H1 (cell line): ENCODE data around the gene PRX. TPM values are rescaled to one million over a fixed set of nuclear protein-coding genes. Genes with fewer than 3 reads are reported as not detected.

ENCODE experiments used
- CTCF ChIA-PET: fragments of 300-600 bp; sonication (Branson Sonifier 250); formaldehyde crosslinking; loops from one replicate; lab custom pipeline; 2021; ENCODE audit not compliant: partially characterized antibody; lab: Charles Lee
- POLR2A ChIA-PET: fragments of 300-600 bp; sonication (Branson Sonifier 250); formaldehyde crosslinking; loops from one replicate; lab custom pipeline; 2021; ENCODE audit warnings: inconsistent platforms; ENCODE audit not compliant: partially characterized antibody; lab: Charles Lee
- DNase-seq, 2 experiments: peaks; one replicate each; pipeline versions ENCODE4 v3.0.0 to v3.0.0-alpha.2; 2010 to 2022; ENCODE audit warnings: low spot score in 2 of 2, low read depth in 1 of 2, mixed read lengths in 1 of 2
- FAIRE-seq: peaks from 2 replicates; lab custom pipeline; 2011; peaks lifted over from hg19 to GRCh38; lab: Jason Lieb, UNC
- H2AFZ ChIP-seq: 2 replicates; pipeline ENCODE4 v1.8.1; 2012; ENCODE audit warnings: low read length, inconsistent platforms
- H2AK5ac ChIP-seq: 2 replicates; pipeline ENCODE4 v1.6.1; 2013; ENCODE audit warnings: low read depth, low read length
- H2BK120ac ChIP-seq: replicated peaks from 2 replicates; pipeline ENCODE3; 2013; ENCODE audit warnings: low read depth, low read length, inconsistent platforms
- H2BK12ac ChIP-seq: 2 replicates; pipeline ENCODE4 v1.6.1; 2013; ENCODE audit warnings: low read depth, low read length
- H2BK15ac ChIP-seq: 2 replicates; pipeline ENCODE4 v1.6.1; 2013; ENCODE audit warnings: low read length
- H2BK20ac ChIP-seq: 2 replicates; pipeline ENCODE4 v1.6.1; 2013; ENCODE audit warnings: low read length
- H2BK5ac ChIP-seq: 2 replicates; pipeline ENCODE4 v1.6.1; 2013; ENCODE audit warnings: low read depth, low read length
- H3K14ac ChIP-seq: 2 replicates; pipeline ENCODE4 v1.6.1; 2013; ENCODE audit warnings: inconsistent platforms; ENCODE audit not compliant: insufficient read length
- H3K18ac ChIP-seq: 2 replicates; pipeline ENCODE4 v1.6.1; 2013; ENCODE audit warnings: low read length; ENCODE audit errors: extremely low read depth
- H3K23ac ChIP-seq: 2 replicates; pipeline ENCODE4 v1.6.1; 2013; ENCODE audit warnings: inconsistent platforms; ENCODE audit not compliant: insufficient read length
- H3K23me2 ChIP-seq: 2 replicates; pipeline ENCODE4 v1.6.1; 2013; ENCODE audit warnings: low read depth, low read length
- H3K27ac ChIP-seq: 2 replicates; pipeline ENCODE4 v1.6.1; 2011; ENCODE audit warnings: low read depth, low read length, inconsistent platforms
- H3K27me3 ChIP-seq, 4 experiments: replicated peaks in 1 of 4; 1 replicate in 1 of 4; 2 replicates in 3 of 4; pipeline versions ENCODE4 v1.6.1 to v1.8.1; 2011 to 2013; ENCODE audit warnings: low read length in 3 of 4, mild to moderate bottlenecking in 3 of 4, inconsistent platforms in 2 of 4, mixed read lengths in 2 of 4, moderate library complexity in 1 of 4; ENCODE audit not compliant: control insufficient read depth in 3 of 4, insufficient read depth in 3 of 4; ENCODE audit errors: extremely low read depth in 1 of 4
- H3K36me3 ChIP-seq, 4 experiments: 2 replicates each; pipeline versions ENCODE4 v1.6.1 to v1.8.1; 2011 to 2013; ENCODE audit warnings: mild to moderate bottlenecking in 4 of 4, low read length in 3 of 4, moderate library complexity in 2 of 4, control low read depth in 1 of 4, inconsistent platforms in 1 of 4; ENCODE audit not compliant: insufficient read depth in 4 of 4, control insufficient read depth in 2 of 4
- H3K4ac ChIP-seq: replicated peaks from 2 replicates; pipeline ENCODE3; 2013; ENCODE audit warnings: low read length, low read depth, mixed read lengths, inconsistent platforms; ENCODE audit not compliant: insufficient read length
- H3K4me1 ChIP-seq, 4 experiments: replicated peaks in 1 of 4; 1 replicate in 1 of 4; 2 replicates in 3 of 4; pipeline versions ENCODE4 v1.6.1 to v1.8.1; 2011 to 2013; ENCODE audit warnings: low read length in 3 of 4, inconsistent platforms in 2 of 4, mixed read lengths in 1 of 4; ENCODE audit not compliant: insufficient read depth in 4 of 4, control insufficient read depth in 3 of 4
- H3K4me2 ChIP-seq, 2 experiments: 2 replicates each; pipeline versions ENCODE4 v1.6.1 to v1.8.1; 2011 to 2013; ENCODE audit warnings: low read depth in 2 of 2, low read length in 2 of 2, control low read depth in 1 of 2, inconsistent platforms in 1 of 2, mild to moderate bottlenecking in 1 of 2; ENCODE audit not compliant: insufficient read depth in 1 of 2
- H3K4me3 ChIP-seq, 4 experiments: fragments of 200-600, 300-600 bp in 1 of 4; sonication (generic), shearing (Covaris generic), sonication (Bioruptor Twin) in 1 of 4; 2 replicates each; pipeline versions ENCODE4 v1.5.1 to v1.8.1; 2011 to 2016; ENCODE audit warnings: low read length in 4 of 4, low read depth in 3 of 4, control low read depth in 2 of 4, inconsistent platforms in 2 of 4, mild to moderate bottlenecking in 2 of 4, mixed read lengths in 1 of 4, moderate library complexity in 1 of 4; ENCODE audit not compliant: insufficient read depth in 2 of 4; ENCODE audit errors: extremely low read depth in 1 of 4
- H3K56ac ChIP-seq: replicated peaks from 2 replicates; pipeline ENCODE3; 2013; ENCODE audit warnings: low read depth, mild to moderate bottlenecking, mixed read lengths, low read length, inconsistent platforms; ENCODE audit not compliant: insufficient read length
- H3K79me1 ChIP-seq: 2 replicates; pipeline ENCODE4 v1.6.1; 2013; ENCODE audit warnings: low read depth, low read length, control low read depth
- H3K79me2 ChIP-seq, 2 experiments: 2 replicates each; pipeline versions ENCODE4 v1.6.1 to v1.8.1; 2012 to 2013; ENCODE audit warnings: low read length in 2 of 2, mild to moderate bottlenecking in 2 of 2, inconsistent platforms in 1 of 2; ENCODE audit not compliant: insufficient read depth in 2 of 2, control insufficient read depth in 1 of 2
- H3K9ac ChIP-seq, 4 experiments: replicated peaks in 1 of 4; 1 replicate in 1 of 4; 2 replicates in 3 of 4; pipeline versions ENCODE4 v1.6.1 to v1.8.1; 2011 to 2013; ENCODE audit warnings: low read depth in 3 of 4, low read length in 3 of 4, control low read depth in 2 of 4, mild to moderate bottlenecking in 2 of 4, moderate library complexity in 2 of 4, inconsistent platforms in 1 of 4; ENCODE audit errors: extremely low read depth in 1 of 4
- H3K9me3 ChIP-seq, 2 experiments: 2 replicates each; pipeline versions ENCODE4 v1.6.1 to v1.8.1; 2012 to 2013; ENCODE audit warnings: mild to moderate bottlenecking in 2 of 2, moderate library complexity in 2 of 2, control low read depth in 1 of 2, inconsistent platforms in 1 of 2, low read depth in 1 of 2, low read length in 1 of 2, mixed read lengths in 1 of 2; ENCODE audit not compliant: insufficient read depth in 2 of 2
- H4K20me1 ChIP-seq, 2 experiments: replicated peaks in 1 of 2; 2 replicates each; pipeline versions ENCODE3 to v1.8.1; 2011 to 2013; ENCODE audit warnings: inconsistent platforms in 2 of 2, low read length in 2 of 2, mild to moderate bottlenecking in 1 of 2; ENCODE audit not compliant: insufficient read depth in 2 of 2, control insufficient read depth in 1 of 2
- H4K5ac ChIP-seq: 2 replicates; pipeline ENCODE4 v1.6.1; 2013; ENCODE audit warnings: low read length, low read depth, mixed read lengths, inconsistent platforms; ENCODE audit not compliant: insufficient read length
- H4K8ac ChIP-seq: 2 replicates; pipeline ENCODE4 v1.8.0; 2013; ENCODE audit warnings: mild to moderate bottlenecking, moderate library complexity, low read length, inconsistent platforms; ENCODE audit not compliant: insufficient read depth; ENCODE audit errors: extremely low read depth
- H4K91ac ChIP-seq: replicated peaks from 2 replicates; pipeline ENCODE3; 2013; ENCODE audit warnings: low read length, mixed read lengths, inconsistent platforms; ENCODE audit not compliant: insufficient read length
- POU5F1 ChIP-seq: IDR thresholded peaks from 2 replicates; pipeline ENCODE4 v1.6.1; 2011; ENCODE audit warnings: low read depth, mild to moderate bottlenecking, low read length, moderate library complexity
- RAD21 ChIP-seq, 2 experiments: IDR thresholded peaks in 1 of 2; conservative IDR thresholded peaks in 1 of 2; 2 replicates each; pipeline ENCODE4 v1.6.1; 2011; ENCODE audit warnings: low read depth in 2 of 2, low read length in 2 of 2, improper control_type of control experiment in 1 of 2, inconsistent platforms in 1 of 2, mild to moderate bottlenecking in 1 of 2, moderate library complexity in 1 of 2
- SP4 ChIP-seq: IDR thresholded peaks from 2 replicates; pipeline ENCODE4 v1.6.1; 2012; ENCODE audit warnings: low read length, inconsistent platforms
- SRF ChIP-seq: IDR thresholded peaks from 2 replicates; pipeline ENCODE4 v1.6.1; 2011; ENCODE audit warnings: mild to moderate bottlenecking, low read depth, low read length, moderate library complexity
- TAF7 ChIP-seq: optimal IDR thresholded peaks from 2 replicates; pipeline ENCODE3; 2011; ENCODE audit warnings: low read depth, mild to moderate bottlenecking, inconsistent platforms, low read length, moderate library complexity, borderline replicate concordance
- WGBS, 2 experiments: shearing (Covaris generic) in 1 of 2; methylation state at CpG; one replicate each; pipeline versions ENCODE4 v1.1.6 to v1.1.7; 2013 to 2015; ENCODE audit warnings: low lambda C conversion rate in 2 of 2, mixed read lengths in 2 of 2, inconsistent platforms in 1 of 2, low coverage in 1 of 2, missing lambda C conversion rate in 1 of 2; ENCODE audit not compliant: insufficient replicate concordance in 2 of 2, insufficient coverage in 1 of 2, insufficient read length in 1 of 2; ENCODE audit errors: extremely low coverage in 1 of 2, missing lambda C conversion rate in 1 of 2; 5-methylcytosine and 5-hydroxymethylcytosine counted together
- polyA plus RNA-seq, 7 experiments: library from polyadenylated mRNA; depleted of rRNA in 3 of 7; stranded (reverse) in 5 of 7; unstranded in 2 of 7; fragments of >200 nt in 5 of 7; fragments of 200-250 nt in 2 of 7; gene quantifications; 1 replicate in 5 of 7; 2 replicates in 1 of 7; 4 replicates in 1 of 7; pipeline versions ENCODE4 v1.2.1 to v1.2.3, GENCODE V29; 2011 to 2013; ENCODE audit warnings: missing spikeins in 2 of 7, mixed read lengths in 2 of 7
- total RNA-seq: library from RNA; stranded (reverse); fragmentation: NEBNext Ultra II Directional; extraction: Animal tissue kit (Norgen Biotek cat#: 25700); gene quantifications from 2 replicates; pipeline ENCODE4 v1.2.1, GENCODE V29; 2021
- TF ChIP-seq, protein P1 (sequence below): IDR thresholded peaks from 2 replicates; pipeline ENCODE4 v1.6.1; 2012; ENCODE audit warnings: inconsistent platforms

Gene PRX
- total and polyA plus RNA-seq, 2 of the 8 experiments (the other 6 are each of a cell fraction or from before 2014, with no cell fraction given), result 2.8 to 5.8 TPM

DNA sequence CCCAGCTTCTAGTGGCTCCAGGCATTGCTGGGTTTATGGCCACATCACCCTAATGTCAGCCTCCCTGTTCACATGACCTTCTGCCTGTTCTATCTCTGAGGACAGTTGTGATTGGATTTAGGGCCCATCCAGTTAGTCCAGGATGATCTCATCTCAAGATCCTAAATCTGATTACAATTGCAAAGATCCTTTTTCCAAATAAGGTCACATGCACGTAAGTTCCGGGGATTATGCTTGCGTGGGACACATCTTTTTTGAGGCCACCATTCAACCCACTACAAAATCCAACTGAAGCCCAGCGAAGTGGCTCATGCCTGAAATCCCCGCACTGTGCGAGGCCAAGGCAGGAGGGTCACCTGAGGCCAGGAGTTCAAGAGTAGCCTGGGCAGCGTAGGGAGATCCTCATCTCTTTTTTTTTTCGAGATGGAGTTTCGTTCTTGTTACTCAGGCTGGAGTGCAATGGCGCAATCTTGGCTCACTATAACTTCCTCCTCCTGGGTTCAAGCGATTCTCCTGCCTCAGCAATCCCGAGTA, 52.4 kb downstream of the PRX start:
- peak overlapping the region; percentile 2; the same call in 1 of the 2 replicates for H4K8ac ChIP-seq
- H4K5ac ChIP-seq, result no peak overlapping the region
- H3K9me3 ChIP-seq, result no peaks in the 10 kb centered on the region
- no peak overlapping the region for H2BK20ac ChIP-seq
- no peak overlapping the region for H3K4ac ChIP-seq
- H3K4me3 ChIP-seq, result no peak overlapping the region
- H3K79me1 ChIP-seq, result no peaks in the 10 kb centered on the region; the same call in 1 of the 2 replicates
- no peak overlapping the region for H3K18ac ChIP-seq
- H3K4me2 ChIP-seq, result no peak overlapping the region
- DNase-seq, result no peak
- CTCF ChIA-PET, result no interaction called here
- H3K56ac ChIP-seq, result no peak overlapping the region
- H3K36me3 ChIP-seq, result no peaks in the 10 kb centered on the region
- TF ChIP-seq SRF (no peak), TAF7 (no peak), SP4 (no peak), POU5F1 (no peak), RAD21 (IDR thresholded peaks at IDR 0.05 in 1 of 2, conservative IDR thresholded peaks at IDR 0.05 in 1 of 2; ENCODE audit: low read depth in 2 of 2, low read length in 2 of 2) (no peak)
- TF ChIP-seq, protein P1, sequence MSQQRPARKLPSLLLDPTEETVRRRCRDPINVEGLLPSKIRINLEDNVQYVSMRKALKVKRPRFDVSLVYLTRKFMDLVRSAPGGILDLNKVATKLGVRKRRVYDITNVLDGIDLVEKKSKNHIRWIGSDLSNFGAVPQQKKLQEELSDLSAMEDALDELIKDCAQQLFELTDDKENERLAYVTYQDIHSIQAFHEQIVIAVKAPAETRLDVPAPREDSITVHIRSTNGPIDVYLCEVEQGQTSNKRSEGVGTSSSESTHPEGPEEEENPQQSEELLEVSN, result no peak
- TF ChIP-seq, all 59 proteins: peak for 0
- H3K14ac ChIP-seq, result no peak overlapping the region
- no peak overlapping the region for H4K91ac ChIP-seq
- no peak overlapping the region for H2BK12ac ChIP-seq
- H2BK5ac ChIP-seq, result no peak overlapping the region
- POLR2A ChIA-PET, result interaction anchor here (1.0 to 1.3 kb wide), 2 partner anchors 21 to 35 kb away, joined by 3 read pairs; no protein-coding TSS in a partner anchor
- no peak overlapping the region for H2AFZ ChIP-seq
- no peak overlapping the region for H2BK120ac ChIP-seq
- H3K23ac ChIP-seq, result no peak overlapping the region
- H3K27me3 ChIP-seq, result no peaks in the 10 kb centered on the region
- no peak overlapping the region for H2AK5ac ChIP-seq
- H4K20me1 ChIP-seq, result peaks cover 0 to 5% of the 10 kb centered on the region in 2 experiments
- no peak for FAIRE-seq
- H3K79me2 ChIP-seq, result no peaks in the 10 kb centered on the region
- WGBS, 2 experiments, result 93% methylated on average over 11 of the region's 12 CpGs; no CpG with 5 or more reads in 1 of the 2 experiments
- peaks cover 2% of the 10 kb centered on the region for H3K23me2 ChIP-seq
- no peak overlapping the region for H3K27ac ChIP-seq
- H3K9ac ChIP-seq, result no peak overlapping the region
- no peak overlapping the region for H2BK15ac ChIP-seq
- peaks cover 0 to 2% (median 0%) of the 10 kb centered on the region in 4 experiments; a peak in 2 of 7 replicates for H3K4me1 ChIP-seq
